ENCODE measurements around the gene IFI44L. TPM values are rescaled to one million over a fixed set of nuclear protein-coding genes. Genes with fewer than 3 reads are reported as not detected.

IFI44L gene
- total and polyA plus RNA-seq, 2 of the 13 experiments (the other 11 are each of a cell fraction or from before 2014, with no cell fraction given), result 0.04 TPM

DNA sequence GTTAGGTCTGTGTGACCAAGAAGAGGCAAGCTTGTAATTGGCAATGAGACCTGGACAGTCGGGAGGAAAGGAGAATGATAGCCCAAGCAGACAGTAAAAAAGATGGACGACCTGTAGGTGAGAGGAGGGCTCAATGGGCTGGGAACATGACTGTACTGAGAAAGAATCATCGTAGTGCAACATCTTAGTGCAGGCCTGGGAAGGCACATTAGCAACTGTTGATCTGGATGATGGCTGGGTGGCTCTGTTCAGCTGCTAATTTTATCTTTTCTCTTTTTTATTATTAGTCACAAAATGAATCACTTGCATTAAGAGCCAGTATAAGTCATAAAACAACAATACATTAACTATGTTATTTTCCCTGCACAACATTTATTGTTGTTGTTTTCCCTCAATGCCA is 62.2 kb downstream of the IFI44L start (continued):
- TF ChIP-seq, protein P1, sequence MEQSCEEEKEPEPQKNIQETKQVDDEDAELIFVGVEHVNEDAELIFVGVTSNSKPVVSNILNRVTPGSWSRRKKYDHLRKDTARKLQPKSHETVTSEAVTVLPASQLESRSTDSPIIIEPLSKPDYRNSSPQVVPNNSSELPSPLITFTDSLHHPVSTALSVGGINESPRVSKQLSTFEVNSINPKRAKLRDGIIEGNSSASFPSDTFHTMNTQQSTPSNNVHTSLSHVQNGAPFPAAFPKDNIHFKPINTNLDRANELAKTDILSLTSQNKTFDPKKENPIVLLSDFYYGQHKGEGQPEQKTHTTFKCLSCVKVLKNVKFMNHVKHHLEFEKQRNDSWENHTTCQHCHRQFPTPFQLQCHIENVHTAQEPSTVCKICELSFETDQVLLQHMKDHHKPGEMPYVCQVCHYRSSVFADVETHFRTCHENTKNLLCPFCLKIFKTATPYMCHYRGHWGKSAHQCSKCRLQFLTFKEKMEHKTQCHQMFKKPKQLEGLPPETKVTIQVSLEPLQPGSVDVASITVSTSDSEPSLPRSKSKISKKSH (CRISPR knock-in tag; IDR thresholded peaks at IDR 0.05; ENCODE audit: borderline replicate concordance), result no peak

DNA sequence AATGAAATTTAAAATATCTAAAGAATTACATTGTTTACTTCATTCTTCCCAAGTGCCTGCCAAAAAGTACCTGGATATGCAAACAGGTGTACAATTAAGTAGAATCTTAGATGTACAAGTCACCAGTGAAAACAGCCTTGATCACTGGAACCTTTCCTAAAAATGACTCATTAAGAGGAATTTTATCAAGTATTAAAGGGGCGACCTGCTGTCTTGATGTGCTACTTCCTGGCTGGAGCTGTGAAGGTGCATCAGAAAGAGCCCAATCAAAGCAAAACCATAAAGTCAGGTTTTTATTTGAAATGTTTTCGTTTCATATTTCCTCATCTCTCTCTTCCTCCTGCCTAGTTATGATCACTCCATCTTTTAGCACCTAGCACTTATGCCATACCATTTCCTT is 62.8 kb downstream of the IFI44L start:
- no peak overlapping the region for H2AFZ ChIP-seq (ENCODE audit: low read length)
- no peak overlapping the region for H3K9ac ChIP-seq (ENCODE audit: insufficient read depth, low read depth, low read length)
- intact Hi-C loops (cut with micrococcal nuclease; ENCODE audit: unreplicated experiment), result no loop called here
- H3K4me1 ChIP-seq (ENCODE audit: insufficient read depth, low read length), result no peaks in the 10 kb centered on the region
- no peak overlapping the region for H3K4me3 ChIP-seq (replicated peaks in 1 of 3; ENCODE audit: insufficient read depth in 1 of 3, low read depth in 2 of 3, low read length in 3 of 3)
- H3K36me3 ChIP-seq (replicated peaks in 1 of 2; ENCODE audit: control insufficient read depth in 1 of 2, insufficient read depth in 2 of 2, low read length in 2 of 2), result no peaks in the 10 kb centered on the region
- no peaks in the 10 kb centered on the region for H4K20me1 ChIP-seq (ENCODE audit: insufficient read depth, low read length)
- no TSS peak for BruUV-seq (replicated peaks)
- in situ Hi-C loops (cut with HindIII; ENCODE audit: extremely low pct_ligation_motif_present, low pct_unique_long_range_greater_than_20kb), result no loop called here
- 0% methylated on average over 2 of the region's 2 CpGs for WGBS (ENCODE audit: low lambda C conversion rate)
- H3K9me3 ChIP-seq (ENCODE audit: low read length), result no peaks in the 10 kb centered on the region
- H3K27me3 ChIP-seq (ENCODE audit: control insufficient read depth in 1 of 2, insufficient read depth in 2 of 2, low read length in 2 of 2), result no peaks in the 10 kb centered on the region
- ChIA-PET POLR2A (no interaction called here), CTCF (ENCODE audit: low intra/inter-chr PET ratio, low total read pairs) (no interaction called here)
- ATAC-seq (no peak), FAIRE-seq (no peak), DNase-seq (ENCODE audit: low spot score) (no peak)
- H3K27ac ChIP-seq (ENCODE audit: extremely low read length, insufficient read depth, low read length), result no peak overlapping the region
- TF ChIP-seq NCOA1 (CRISPR knock-in tag; IDR thresholded peaks at IDR 0.05), result no peak
- no peak for TF ChIP-seq ZNF333 (CRISPR knock-in tag; IDR thresholded peaks at IDR 0.05; ENCODE audit: borderline replicate concordance)
- TF ChIP-seq FOXM1 (CRISPR knock-in tag; IDR thresholded peaks at IDR 0.05), result no peak
- no peak for TF ChIP-seq RARG (CRISPR knock-in tag; IDR thresholded peaks at IDR 0.05; ENCODE audit: low read depth)
- TF ChIP-seq SP4 (CRISPR knock-in tag; IDR thresholded peaks at IDR 0.05), result no peak
- TF ChIP-seq, protein P2, sequence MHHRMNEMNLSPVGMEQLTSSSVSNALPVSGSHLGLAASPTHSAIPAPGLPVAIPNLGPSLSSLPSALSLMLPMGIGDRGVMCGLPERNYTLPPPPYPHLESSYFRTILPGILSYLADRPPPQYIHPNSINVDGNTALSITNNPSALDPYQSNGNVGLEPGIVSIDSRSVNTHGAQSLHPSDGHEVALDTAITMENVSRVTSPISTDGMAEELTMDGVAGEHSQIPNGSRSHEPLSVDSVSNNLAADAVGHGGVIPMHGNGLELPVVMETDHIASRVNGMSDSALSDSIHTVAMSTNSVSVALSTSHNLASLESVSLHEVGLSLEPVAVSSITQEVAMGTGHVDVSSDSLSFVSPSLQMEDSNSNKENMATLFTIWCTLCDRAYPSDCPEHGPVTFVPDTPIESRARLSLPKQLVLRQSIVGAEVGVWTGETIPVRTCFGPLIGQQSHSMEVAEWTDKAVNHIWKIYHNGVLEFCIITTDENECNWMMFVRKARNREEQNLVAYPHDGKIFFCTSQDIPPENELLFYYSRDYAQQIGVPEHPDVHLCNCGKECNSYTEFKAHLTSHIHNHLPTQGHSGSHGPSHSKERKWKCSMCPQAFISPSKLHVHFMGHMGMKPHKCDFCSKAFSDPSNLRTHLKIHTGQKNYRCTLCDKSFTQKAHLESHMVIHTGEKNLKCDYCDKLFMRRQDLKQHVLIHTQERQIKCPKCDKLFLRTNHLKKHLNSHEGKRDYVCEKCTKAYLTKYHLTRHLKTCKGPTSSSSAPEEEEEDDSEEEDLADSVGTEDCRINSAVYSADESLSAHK (CRISPR knock-in tag; IDR thresholded peaks at IDR 0.05; ENCODE audit: borderline replicate concordance), result no peak
- TF ChIP-seq WIZ (CRISPR knock-in tag; IDR thresholded peaks at IDR 0.05), result no peak
- TF ChIP-seq ATF7 (IDR thresholded peaks at IDR 0.05), result no peak
- TF ChIP-seq ATF7 (CRISPR knock-in tag; IDR thresholded peaks at IDR 0.05), result no peak
- no peak for TF ChIP-seq ZNF160 (CRISPR knock-in tag; IDR thresholded peaks at IDR 0.05)
- TF ChIP-seq CREB1 (IDR thresholded peaks at IDR 0.05), result no peak
- TF ChIP-seq CREB1 (CRISPR knock-in tag; IDR thresholded peaks at IDR 0.05), result no peak
- no peak for TF ChIP-seq XRCC5 (optimal IDR thresholded peaks at IDR 0.05; ENCODE audit: low read length)
- TF ChIP-seq NFYC (CRISPR knock-in tag; IDR thresholded peaks at IDR 0.05), result no peak
- no peak for TF ChIP-seq NFKB2 (CRISPR knock-in tag; IDR thresholded peaks at IDR 0.05; ENCODE audit: borderline replicate concordance)
- no peak for TF ChIP-seq RXRB (CRISPR knock-in tag; IDR thresholded peaks at IDR 0.05; ENCODE audit: borderline replicate concordance)
- TF ChIP-seq ISL2 (CRISPR knock-in tag; IDR thresholded peaks at IDR 0.05), result no peak
- TF ChIP-seq ASH2L (IDR thresholded peaks at IDR 0.05; ENCODE audit: insufficient read length, low read depth, low read length), result no peak
- TF ChIP-seq TOE1 (CRISPR knock-in tag; IDR thresholded peaks at IDR 0.05), result no peak
- H3K4me2 ChIP-seq (ENCODE audit: low read depth, low read length), result no peak overlapping the region
- no peaks in the 10 kb centered on the region for H3K79me2 ChIP-seq (ENCODE audit: insufficient read depth, low read length)
